Panc1 (cell line): ENCODE measurements around the gene ZFP36L1. TPM values are rescaled to one million over a fixed set of nuclear protein-coding genes. Genes with fewer than 3 reads are reported as not detected.

Experiments
- ATAC-seq: fragments of 200-7000 bp; cut with Tn5 transposase; 2 replicates; pipeline ENCODE4 v1.9.1; 2020; ENCODE audit warnings: mild to moderate bottlenecking, moderate library complexity
- BruUV-seq: library from RNA; stranded (reverse); fragments of 400-500 nt; replicated peaks from 2 replicates; lab custom pipeline; 2021; lab: Mats Ljungman, UMichigan
- CTCF ChIA-PET: fragments of 300-600 bp; sonication (Branson Sonifier 250); formaldehyde crosslinking; loops from one replicate; lab custom pipeline; 2022; ENCODE audit warnings: antibody characterized with exemption; lab: Charles Lee
- POLR2A ChIA-PET: fragments of 300-600 bp; sonication (Branson Sonifier 250); formaldehyde crosslinking; loops from one replicate; lab custom pipeline; 2022; ENCODE audit warnings: antibody characterized with exemption; lab: Charles Lee
- DNase-seq: peaks from one replicate; pipeline ENCODE4 v3.0.0-alpha.2; 2010; ENCODE audit warnings: low read depth, low spot score
- H3K27ac ChIP-seq: 2 replicates; pipeline ENCODE4 v1.5.1; 2011; ENCODE audit warnings: mild to moderate bottlenecking, low read length, inconsistent platforms
- H3K27me3 ChIP-seq: fragments of 200-500 bp; sonication (Bioruptor generic); 2 replicates; pipeline ENCODE4 v1.6.0; 2014; ENCODE audit warnings: low read length, inconsistent platforms; ENCODE audit not compliant: control insufficient read depth, insufficient read depth
- H3K36me3 ChIP-seq: fragments of 200-500 bp; sonication (Bioruptor generic); 2 replicates; pipeline ENCODE4 v1.5.1; 2014; ENCODE audit warnings: inconsistent platforms, mild to moderate bottlenecking, low read length, moderate library complexity; ENCODE audit not compliant: control insufficient read depth, insufficient read depth
- H3K4me1 ChIP-seq: 2 replicates; pipeline ENCODE4 v1.5.1; 2011; ENCODE audit warnings: inconsistent platforms, mild to moderate bottlenecking, low read length, moderate library complexity; ENCODE audit not compliant: control insufficient read depth, insufficient read depth
- H3K4me3 ChIP-seq, 2 experiments: 2 replicates each; pipeline ENCODE4 v1.5.1; 2011 to 2012; ENCODE audit warnings: low read depth in 2 of 2, low read length in 2 of 2, mild to moderate bottlenecking in 2 of 2, inconsistent platforms in 1 of 2, moderate library complexity in 1 of 2
- H3K9me3 ChIP-seq: fragments of 200-500 bp; sonication (Bioruptor generic); 2 replicates; pipeline ENCODE4 v1.5.1; 2014; ENCODE audit warnings: low read depth, mild to moderate bottlenecking, inconsistent platforms, low read length, moderate library complexity; ENCODE audit not compliant: control insufficient read depth, insufficient read depth
- POLR2AphosphoS5 ChIP-seq: IDR thresholded peaks from 2 replicates; pipeline ENCODE4 v1.6.1; 2012; ENCODE audit warnings: mild to moderate bottlenecking, low read depth, low read length, moderate library complexity
- SIN3A ChIP-seq: IDR thresholded peaks from 2 replicates; pipeline ENCODE4 v1.6.1; 2012; ENCODE audit warnings: low read depth, mild to moderate bottlenecking, low read length, moderate library complexity, borderline replicate concordance; ENCODE audit not compliant: insufficient read depth
- TCF7L2 ChIP-seq: IDR thresholded peaks from 2 replicates; pipeline ENCODE4 v1.6.1; 2011; ENCODE audit warnings: mild to moderate bottlenecking, low read depth, low read length, inconsistent platforms
- in situ Hi-C: cut with HindIII; loops from 2 replicates; pipeline ENCODE4 v1.10.0; 2016; ENCODE audit warnings: low sequenced_read_pairs, low pct_unique_long_range_greater_than_20kb
- intact Hi-C: fragments of 100-400 bp; cut with micrococcal nuclease; formaldehyde crosslinking; loops from one replicate; pipeline ENCODE4 v1.10.0; 2022; ENCODE audit not compliant: unreplicated experiment
- total RNA-seq: library from RNA; stranded (reverse); gene quantifications from one replicate; pipeline ENCODE4 v1.2.1, GENCODE V29; 2021; ENCODE audit not compliant: unreplicated experiment
- TF ChIP-seq, protein P1 (sequence below), 2 experiments: IDR thresholded peaks; 2 replicates each; pipeline ENCODE4 v1.6.1; 2011 to 2012; ENCODE audit warnings: low read depth in 2 of 2, control low read depth in 1 of 2, low read length in 1 of 2, mild to moderate bottlenecking in 1 of 2, moderate library complexity in 1 of 2; ENCODE audit not compliant: insufficient read depth in 1 of 2
- TF ChIP-seq, protein P2 (sequence below): fragments of 450-650 bp; IDR thresholded peaks from 2 replicates; pipeline ENCODE4 v1.5.1; 2017; ENCODE audit warnings: mild to moderate bottlenecking

ZFP36L1 gene
- total RNA-seq, 1 experiment from 2014 or later, result 84.9 TPM

DNA sequence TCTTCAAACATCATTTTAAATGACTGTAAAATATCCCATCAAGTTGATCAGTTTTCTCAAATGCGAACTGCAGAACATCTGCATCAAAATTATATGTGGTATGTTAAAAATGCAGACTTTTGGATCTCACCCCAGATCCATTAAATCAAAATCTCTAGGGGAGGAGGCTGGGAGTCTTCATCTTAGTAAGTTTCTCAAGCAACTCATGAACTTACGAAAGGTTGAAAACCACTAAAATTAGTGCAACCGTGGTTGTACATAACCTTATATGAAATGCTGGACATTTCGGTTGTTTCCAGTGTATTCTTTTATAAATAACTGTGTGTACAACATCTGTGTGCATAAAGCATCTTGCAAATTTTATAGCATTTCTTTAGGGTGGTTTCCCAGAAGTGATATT lies 39.2 kb downstream of the ZFP36L1 start:
- POLR2A ChIA-PET, result no interaction called here
- Histone ChIP-seq H3K27me3 (no peaks in the 10 kb centered on the region), H3K4me1 (no peaks in the 10 kb centered on the region), H3K9me3 (no peaks in the 10 kb centered on the region), H3K4me3 (no peak overlapping the region), H3K36me3 (no peaks in the 10 kb centered on the region), H3K27ac (no peak overlapping the region)
- DNase-seq (no peak), ATAC-seq (no peak)
- in situ Hi-C loops (no loop called here), intact Hi-C loops (no loop called here)
- no TSS peak for BruUV-seq
- TF ChIP-seq, protein P1, sequence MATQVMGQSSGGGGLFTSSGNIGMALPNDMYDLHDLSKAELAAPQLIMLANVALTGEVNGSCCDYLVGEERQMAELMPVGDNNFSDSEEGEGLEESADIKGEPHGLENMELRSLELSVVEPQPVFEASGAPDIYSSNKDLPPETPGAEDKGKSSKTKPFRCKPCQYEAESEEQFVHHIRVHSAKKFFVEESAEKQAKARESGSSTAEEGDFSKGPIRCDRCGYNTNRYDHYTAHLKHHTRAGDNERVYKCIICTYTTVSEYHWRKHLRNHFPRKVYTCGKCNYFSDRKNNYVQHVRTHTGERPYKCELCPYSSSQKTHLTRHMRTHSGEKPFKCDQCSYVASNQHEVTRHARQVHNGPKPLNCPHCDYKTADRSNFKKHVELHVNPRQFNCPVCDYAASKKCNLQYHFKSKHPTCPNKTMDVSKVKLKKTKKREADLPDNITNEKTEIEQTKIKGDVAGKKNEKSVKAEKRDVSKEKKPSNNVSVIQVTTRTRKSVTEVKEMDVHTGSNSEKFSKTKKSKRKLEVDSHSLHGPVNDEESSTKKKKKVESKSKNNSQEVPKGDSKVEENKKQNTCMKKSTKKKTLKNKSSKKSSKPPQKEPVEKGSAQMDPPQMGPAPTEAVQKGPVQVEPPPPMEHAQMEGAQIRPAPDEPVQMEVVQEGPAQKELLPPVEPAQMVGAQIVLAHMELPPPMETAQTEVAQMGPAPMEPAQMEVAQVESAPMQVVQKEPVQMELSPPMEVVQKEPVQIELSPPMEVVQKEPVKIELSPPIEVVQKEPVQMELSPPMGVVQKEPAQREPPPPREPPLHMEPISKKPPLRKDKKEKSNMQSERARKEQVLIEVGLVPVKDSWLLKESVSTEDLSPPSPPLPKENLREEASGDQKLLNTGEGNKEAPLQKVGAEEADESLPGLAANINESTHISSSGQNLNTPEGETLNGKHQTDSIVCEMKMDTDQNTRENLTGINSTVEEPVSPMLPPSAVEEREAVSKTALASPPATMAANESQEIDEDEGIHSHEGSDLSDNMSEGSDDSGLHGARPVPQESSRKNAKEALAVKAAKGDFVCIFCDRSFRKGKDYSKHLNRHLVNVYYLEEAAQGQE (IDR thresholded peaks at IDR 0.05; ENCODE audit: insufficient read depth in 1 of 2, low read depth in 2 of 2, low read length in 1 of 2), result no peak
- TF ChIP-seq SIN3A (no peak), POLR2AphosphoS5 (no peak), TCF7L2 (no peak)
- TF ChIP-seq, protein P2, sequence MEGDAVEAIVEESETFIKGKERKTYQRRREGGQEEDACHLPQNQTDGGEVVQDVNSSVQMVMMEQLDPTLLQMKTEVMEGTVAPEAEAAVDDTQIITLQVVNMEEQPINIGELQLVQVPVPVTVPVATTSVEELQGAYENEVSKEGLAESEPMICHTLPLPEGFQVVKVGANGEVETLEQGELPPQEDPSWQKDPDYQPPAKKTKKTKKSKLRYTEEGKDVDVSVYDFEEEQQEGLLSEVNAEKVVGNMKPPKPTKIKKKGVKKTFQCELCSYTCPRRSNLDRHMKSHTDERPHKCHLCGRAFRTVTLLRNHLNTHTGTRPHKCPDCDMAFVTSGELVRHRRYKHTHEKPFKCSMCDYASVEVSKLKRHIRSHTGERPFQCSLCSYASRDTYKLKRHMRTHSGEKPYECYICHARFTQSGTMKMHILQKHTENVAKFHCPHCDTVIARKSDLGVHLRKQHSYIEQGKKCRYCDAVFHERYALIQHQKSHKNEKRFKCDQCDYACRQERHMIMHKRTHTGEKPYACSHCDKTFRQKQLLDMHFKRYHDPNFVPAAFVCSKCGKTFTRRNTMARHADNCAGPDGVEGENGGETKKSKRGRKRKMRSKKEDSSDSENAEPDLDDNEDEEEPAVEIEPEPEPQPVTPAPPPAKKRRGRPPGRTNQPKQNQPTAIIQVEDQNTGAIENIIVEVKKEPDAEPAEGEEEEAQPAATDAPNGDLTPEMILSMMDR, result no peak
- CTCF ChIA-PET, result no interaction called here

DNA sequence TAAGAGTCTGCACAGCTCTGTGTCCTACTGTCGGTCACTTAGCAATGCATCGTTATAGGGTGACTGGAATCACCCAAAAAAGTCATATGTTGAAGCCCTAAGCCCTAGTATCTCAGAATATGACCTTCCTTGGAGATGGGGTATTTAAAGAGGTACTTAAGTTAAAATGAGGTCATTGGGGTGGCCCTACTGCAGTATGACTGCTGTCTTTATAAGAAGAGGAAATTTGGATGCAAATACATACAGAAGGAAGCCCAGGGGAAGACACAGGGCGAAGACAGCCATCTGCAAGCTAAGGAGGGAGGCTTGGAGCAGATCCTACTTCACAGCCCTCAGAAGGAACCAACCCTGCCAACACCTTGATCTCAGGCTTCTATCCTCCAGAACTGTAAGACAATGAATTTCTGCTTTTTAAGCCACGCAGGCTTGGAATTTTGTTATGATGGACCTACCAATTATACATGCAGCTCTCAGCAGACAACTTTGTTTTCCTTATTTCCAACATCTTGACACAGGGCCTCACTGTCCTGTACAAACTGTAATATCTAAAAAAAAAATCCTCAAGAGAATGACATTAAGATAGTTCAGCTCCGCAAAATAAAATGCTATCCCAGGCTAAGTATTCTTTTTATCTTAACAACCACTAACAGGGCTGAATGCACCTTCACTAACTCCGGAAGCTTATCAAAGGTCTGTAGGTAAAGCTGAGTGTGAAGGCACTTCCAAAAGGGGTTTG lies 40.4 kb downstream of the ZFP36L1 start:
- BruUV-seq, result no TSS peak
- intact Hi-C loops, result no loop called here
- no peaks in the 10 kb centered on the region for H3K9me3 ChIP-seq
- CTCF ChIA-PET, result no interaction called here
- TF ChIP-seq, protein P1 (IDR thresholded peaks at IDR 0.05; ENCODE audit: insufficient read depth in 1 of 2, low read depth in 2 of 2, low read length in 1 of 2), result no peak
- TF ChIP-seq POLR2AphosphoS5, result no peak
- TF ChIP-seq, protein P2, result no peak
- no peak for TF ChIP-seq SIN3A
- TF ChIP-seq TCF7L2, result no peak
- H3K4me1 ChIP-seq, result no peaks in the 10 kb centered on the region
- DNase-seq, result no peak
- H3K27me3 ChIP-seq, result no peaks in the 10 kb centered on the region
- POLR2A ChIA-PET, result interaction anchor here (0.6 kb wide), 1 partner anchor 832 kb away, joined by 3 read pairs; no protein-coding TSS in a partner anchor
- ATAC-seq, result no peak
- H3K4me3 ChIP-seq, result no peak overlapping the region
- no peak overlapping the region for H3K27ac ChIP-seq
- in situ Hi-C loops, result no loop called here
- no peaks in the 10 kb centered on the region for H3K36me3 ChIP-seq
